D721Med (cell line): ENCODE data around the gene GRN.

Experiments
- DNase-seq: peaks from one replicate; pipeline ENCODE4 v3.0.0; 2011; ENCODE audit warnings: low spot score; ENCODE audit not compliant: insufficient read length
- FAIRE-seq: peaks from 2 replicates; lab custom pipeline; 2011; peaks lifted over from hg19 to GRCh38; lab: Jason Lieb, UNC
- TF ChIP-seq, protein P1 (sequence below): IDR thresholded peaks from 2 replicates; pipeline ENCODE4 v1.5.1; 2012; ENCODE audit warnings: mild to moderate bottlenecking, control low read depth; ENCODE audit not compliant: insufficient read depth; ENCODE audit errors: missing control alignments

Gene GRN

DNA sequence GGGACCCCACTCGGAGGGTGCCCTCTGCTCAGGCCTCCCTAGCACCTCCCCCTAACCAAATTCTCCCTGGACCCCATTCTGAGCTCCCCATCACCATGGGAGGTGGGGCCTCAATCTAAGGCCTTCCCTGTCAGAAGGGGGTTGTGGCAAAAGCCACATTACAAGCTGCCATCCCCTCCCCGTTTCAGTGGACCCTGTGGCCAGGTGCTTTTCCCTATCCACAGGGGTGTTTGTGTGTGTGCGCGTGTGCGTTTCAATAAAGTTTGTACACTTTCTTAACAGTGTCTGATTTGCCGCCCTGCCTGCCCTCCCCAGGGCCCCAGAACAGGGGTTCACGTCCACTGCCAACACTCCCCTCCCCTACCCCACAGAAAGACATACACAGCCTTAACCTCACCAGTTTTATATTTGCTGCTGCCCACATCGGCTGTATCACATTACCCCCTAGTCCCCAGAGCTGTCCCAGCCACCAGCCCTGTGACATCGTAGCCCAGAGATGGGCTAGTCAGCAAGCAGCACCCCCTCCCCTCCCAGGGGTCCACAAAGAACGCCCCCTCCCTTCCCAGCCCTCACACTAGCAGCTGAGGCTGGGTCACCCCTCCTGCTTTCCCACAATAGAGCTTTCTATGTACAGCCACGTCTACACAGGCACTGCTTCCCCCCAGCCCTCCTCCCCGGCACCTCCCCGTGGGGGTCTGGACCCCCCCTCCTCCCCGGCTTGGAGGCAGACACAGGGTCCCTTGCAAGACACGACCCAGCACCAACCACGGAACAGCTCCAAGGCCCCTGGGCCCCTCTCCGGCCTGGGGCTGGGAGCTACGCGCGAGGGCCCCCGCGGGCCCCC is 7.9 kb downstream of the GRN start:
- TF ChIP-seq, protein P1, sequence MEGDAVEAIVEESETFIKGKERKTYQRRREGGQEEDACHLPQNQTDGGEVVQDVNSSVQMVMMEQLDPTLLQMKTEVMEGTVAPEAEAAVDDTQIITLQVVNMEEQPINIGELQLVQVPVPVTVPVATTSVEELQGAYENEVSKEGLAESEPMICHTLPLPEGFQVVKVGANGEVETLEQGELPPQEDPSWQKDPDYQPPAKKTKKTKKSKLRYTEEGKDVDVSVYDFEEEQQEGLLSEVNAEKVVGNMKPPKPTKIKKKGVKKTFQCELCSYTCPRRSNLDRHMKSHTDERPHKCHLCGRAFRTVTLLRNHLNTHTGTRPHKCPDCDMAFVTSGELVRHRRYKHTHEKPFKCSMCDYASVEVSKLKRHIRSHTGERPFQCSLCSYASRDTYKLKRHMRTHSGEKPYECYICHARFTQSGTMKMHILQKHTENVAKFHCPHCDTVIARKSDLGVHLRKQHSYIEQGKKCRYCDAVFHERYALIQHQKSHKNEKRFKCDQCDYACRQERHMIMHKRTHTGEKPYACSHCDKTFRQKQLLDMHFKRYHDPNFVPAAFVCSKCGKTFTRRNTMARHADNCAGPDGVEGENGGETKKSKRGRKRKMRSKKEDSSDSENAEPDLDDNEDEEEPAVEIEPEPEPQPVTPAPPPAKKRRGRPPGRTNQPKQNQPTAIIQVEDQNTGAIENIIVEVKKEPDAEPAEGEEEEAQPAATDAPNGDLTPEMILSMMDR = no peak
- FAIRE-seq = no peak
- DNase-seq = no peak

GRCh38 chr17:44353672-44354331 is 8.7 kb downstream of the GRN start:
- DNase-seq = no peak
- TF ChIP-seq, protein P1 = no peak
- no peak for FAIRE-seq

- no peak for DNase-seq
- no peak for FAIRE-seq
- TF ChIP-seq, protein P1 = no peak
Measured at GRCh38 chr17:44354582-44355561, 9.8 kb downstream of the GRN start.

- FAIRE-seq = no peak
- no peak for DNase-seq
- TF ChIP-seq, protein P1 = no peak
Measured at GRCh38 chr17:44355642-44356099, 10.6 kb downstream of the GRN start.

DNA sequence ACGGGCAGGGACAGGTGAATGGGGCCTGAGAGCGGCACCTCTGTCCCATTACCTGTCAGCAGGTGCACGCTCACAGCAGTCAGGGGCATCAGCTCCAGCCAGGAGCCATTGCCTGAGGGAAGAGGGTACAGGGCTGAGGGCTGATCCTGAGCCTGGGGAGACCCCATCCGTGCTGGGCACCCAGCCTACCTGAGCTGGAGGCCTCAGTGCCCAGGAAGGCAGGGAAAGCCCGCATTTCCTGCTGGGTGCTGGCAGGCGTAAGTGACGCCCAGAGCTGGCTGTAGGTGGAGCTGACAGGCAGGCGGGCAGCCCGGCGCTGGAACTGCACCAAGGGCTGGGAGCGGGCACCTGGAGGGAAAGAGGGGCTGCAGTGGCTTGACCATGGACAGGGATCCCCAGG is 11.1 kb downstream of the GRN start:
- TF ChIP-seq, protein P1 = no peak
- FAIRE-seq = no peak
- no peak for DNase-seq

- FAIRE-seq (no peak), DNase-seq (no peak)
- TF ChIP-seq, protein P1 = no peak
Measured at GRCh38 chr17:44358066-44358465, 13.0 kb downstream of the GRN start.
